HEK293 (cell line): ENCODE results near the gene KIF1A.

Experiments
- CTCF ChIA-PET: fragments of 350-600 bp; formaldehyde crosslinking; extraction: SDS; loops from one replicate; lab custom pipeline; 2021; ENCODE audit warnings: antibody characterized with exemption; lab: Yijun Ruan, JAX
- POLR2A ChIA-PET: fragments of 300-600 bp; formaldehyde crosslinking; extraction: SDS; loops from one replicate; lab custom pipeline; 2020; ENCODE audit warnings: antibody characterized with exemption, inconsistent platforms; lab: Yijun Ruan, JAX
- H3K27ac ChIP-seq: fragments of 200-500 bp; sonication (Bioruptor generic); 2 replicates; pipeline ENCODE4 v1.5.1; 2014; ENCODE audit warnings: low read depth, low read length, control low read depth, inconsistent platforms; ENCODE audit errors: extremely low read depth
- H3K36me3 ChIP-seq, 2 experiments: fragments of 200-500 bp in 1 of 2; sonication (Bioruptor generic) in 1 of 2; 1 replicate in 1 of 2; 2 replicates in 1 of 2; pipeline ENCODE4 v1.5.1; 2014 to 2017; ENCODE audit warnings: inconsistent platforms in 2 of 2, low read length in 2 of 2; ENCODE audit not compliant: control insufficient read depth in 2 of 2, insufficient read depth in 1 of 2
- H3K4me1 ChIP-seq: fragments of 200-500 bp; sonication (Bioruptor generic); 2 replicates; pipeline ENCODE4 v1.5.1; 2014; ENCODE audit warnings: mild to moderate bottlenecking, low read length, inconsistent platforms; ENCODE audit not compliant: control insufficient read depth, insufficient read depth
- H3K4me3 ChIP-seq: 2 replicates; pipeline ENCODE4 v1.5.1; 2011; ENCODE audit warnings: low read depth, mild to moderate bottlenecking, control low read depth, low read length, moderate library complexity
- H3K9me3 ChIP-seq: fragments of 200-500 bp; sonication (Bioruptor generic); 2 replicates; pipeline ENCODE4 v1.5.1; 2014; ENCODE audit warnings: low read depth, low read length, inconsistent platforms; ENCODE audit not compliant: control insufficient read depth, insufficient read depth
- BCL11A ChIP-seq: fragments of 450-650 bp; formaldehyde crosslinking; IDR thresholded peaks from 2 replicates; pipeline ENCODE4 v1.5.1; 2016; ENCODE audit warnings: low read depth, missing biosample characterization, missing genetic modification characterization
- GLI2 ChIP-seq: fragments of 450-650 bp; formaldehyde crosslinking; IDR thresholded peaks from 2 replicates; pipeline ENCODE4; 2017; ENCODE audit warnings: missing biosample characterization, missing genetic modification characterization, low read depth, borderline replicate concordance
- GLI4 ChIP-seq: fragments of 450-650 bp; formaldehyde crosslinking; IDR thresholded peaks from 2 replicates; pipeline ENCODE4 v1.5.1; 2016; ENCODE audit warnings: missing biosample characterization, missing genetic modification characterization
- KLF9 ChIP-seq: fragments of 450-650 bp; formaldehyde crosslinking; IDR thresholded peaks from 2 replicates; pipeline ENCODE4 v1.5.1; 2016; ENCODE audit warnings: missing biosample characterization, missing genetic modification characterization, low read depth
- MEIS1 ChIP-seq: sonication (generic); formaldehyde crosslinking; IDR thresholded peaks from 2 replicates; pipeline ENCODE4 v1.8.1; 2022; ENCODE audit warnings: missing genetic modification reagents, mild to moderate bottlenecking, borderline replicate concordance
- MZF1 ChIP-seq: fragments of 450-650 bp; formaldehyde crosslinking; IDR thresholded peaks from 2 replicates; pipeline ENCODE4 v1.5.1; 2017; ENCODE audit warnings: missing biosample characterization, missing genetic modification characterization, borderline replicate concordance
- WT1 ChIP-seq: fragments of 450-650 bp; formaldehyde crosslinking; IDR thresholded peaks from 2 replicates; pipeline ENCODE4 v1.5.1; 2016; ENCODE audit warnings: missing biosample characterization, missing genetic modification characterization
- YY2 ChIP-seq: fragments of 450-650 bp; formaldehyde crosslinking; IDR thresholded peaks from 2 replicates; pipeline ENCODE4 v1.5.1; 2016; ENCODE audit warnings: missing biosample characterization, missing genetic modification characterization
- ZBTB44 ChIP-seq: fragments of 450-650 bp; IDR thresholded peaks from 2 replicates; pipeline ENCODE4 v1.5.1; 2018; ENCODE audit warnings: missing biosample characterization, mild to moderate bottlenecking, missing genetic modification characterization
- ZBTB48 ChIP-seq: fragments of 450-650 bp; formaldehyde crosslinking; IDR thresholded peaks from 2 replicates; pipeline ENCODE4 v1.5.1; 2016; ENCODE audit warnings: missing biosample characterization, missing genetic modification characterization
- ZNF114 ChIP-seq: fragments of 450-650 bp; formaldehyde crosslinking; IDR thresholded peaks from 2 replicates; pipeline ENCODE4 v1.5.0; 2017; ENCODE audit warnings: missing biosample characterization, missing genetic modification characterization
- ZNF169 ChIP-seq: fragments of 450-650 bp; formaldehyde crosslinking; IDR thresholded peaks from 2 replicates; pipeline ENCODE4 v1.5.1; 2016; ENCODE audit warnings: missing biosample characterization, missing genetic modification characterization
- ZNF202 ChIP-seq: fragments of 450-650 bp; formaldehyde crosslinking; IDR thresholded peaks from 2 replicates; pipeline ENCODE4 v1.5.1; 2016; ENCODE audit warnings: missing biosample characterization, missing genetic modification characterization, borderline replicate concordance
- ZNF302 ChIP-seq: fragments of 450-650 bp; formaldehyde crosslinking; IDR thresholded peaks from 2 replicates; pipeline ENCODE4 v1.5.1; 2016; ENCODE audit warnings: missing biosample characterization, missing genetic modification characterization, low read depth
- ZNF362 ChIP-seq: fragments of 450-650 bp; formaldehyde crosslinking; IDR thresholded peaks from 2 replicates; pipeline ENCODE4 v1.5.1; 2016; ENCODE audit warnings: missing biosample characterization, missing genetic modification characterization
- ZNF433 ChIP-seq: fragments of 450-650 bp; formaldehyde crosslinking; IDR thresholded peaks from 2 replicates; pipeline ENCODE4 v1.5.1; 2016; ENCODE audit warnings: missing biosample characterization, missing genetic modification characterization, low read depth
- ZNF48 ChIP-seq: fragments of 450-650 bp; formaldehyde crosslinking; IDR thresholded peaks from 2 replicates; pipeline ENCODE4 v1.5.1; 2016; ENCODE audit warnings: missing biosample characterization, missing genetic modification characterization
- ZNF488 ChIP-seq: fragments of 450-650 bp; formaldehyde crosslinking; IDR thresholded peaks from 2 replicates; pipeline ENCODE4 v1.5.1; 2016; ENCODE audit warnings: missing biosample characterization, missing genetic modification characterization
- ZNF513 ChIP-seq: fragments of 450-650 bp; IDR thresholded peaks from 2 replicates; pipeline ENCODE4 v1.5.1; 2018; ENCODE audit warnings: missing biosample characterization, missing genetic modification characterization
- ZNF560 ChIP-seq: fragments of 450-650 bp; formaldehyde crosslinking; IDR thresholded peaks from 2 replicates; pipeline ENCODE4 v1.5.1; 2017; ENCODE audit warnings: missing biosample characterization, missing genetic modification characterization, borderline replicate concordance
- ZNF561 ChIP-seq: fragments of 450-650 bp; IDR thresholded peaks from 2 replicates; pipeline ENCODE4 v1.5.1; 2018; ENCODE audit warnings: missing biosample characterization, missing genetic modification characterization, borderline replicate concordance
- ZSCAN16 ChIP-seq: fragments of 450-650 bp; formaldehyde crosslinking; IDR thresholded peaks from 2 replicates; pipeline ENCODE4 v1.5.1; 2016; ENCODE audit warnings: missing biosample characterization, missing genetic modification characterization

The KIF1A gene

GRCh38 chr2:240825476-240825875 is 5.5 kb upstream of the KIF1A start (continued):
- TF ChIP-seq GLI4 (no peak), ZNF433 (tag by site-specific recombination) (no peak)
- TF ChIP-seq, all 188 proteins: peak for 0

GRCh38 chr2:240823449-240824336 is 3.7 kb upstream of the KIF1A start:
- no peak overlapping the region for H3K4me3 ChIP-seq
- H3K36me3 ChIP-seq, result no peaks in the 10 kb centered on the region
- CTCF ChIA-PET, result interaction anchor here (0.5 to 0.6 kb wide), 2 partner anchors 74 to 91 kb away, joined by 3 read pairs; no protein-coding TSS in a partner anchor
- no peaks in the 10 kb centered on the region for H3K9me3 ChIP-seq
- peaks cover 5% of the 10 kb centered on the region; the same call in 1 of the 2 replicates for H3K4me1 ChIP-seq
- TF ChIP-seq MEIS1 (CRISPR knock-in tag) (no peak), ZNF169 (tag by site-specific recombination) (no peak), WT1 (tag by site-specific recombination) (no peak), KLF9 (tag by site-specific recombination) (no peak), ZNF513 (tag by site-specific recombination) (no peak), ZSCAN16 (tag by site-specific recombination) (no peak), GLI2 (tag by site-specific recombination) (no peak), ZBTB44 (no peak), ZNF302 (tag by site-specific recombination) (no peak), ZNF48 (tag by site-specific recombination) (no peak), ZNF488 (no peak), ZNF561 (no peak), ZNF202 (tag by site-specific recombination) (no peak), MZF1 (tag by site-specific recombination) (no peak), ZBTB48 (tag by site-specific recombination) (no peak), YY2 (tag by site-specific recombination) (no peak), ZNF560 (tag by site-specific recombination) (no peak), ZNF362 (no peak), ZNF114 (tag by site-specific recombination) (no peak), BCL11A (tag by site-specific recombination) (no peak)
- POLR2A ChIA-PET, result interaction anchor here (0.6 kb wide), 1 partner anchor 41 kb away, joined by 8 read pairs; no protein-coding TSS in a partner anchor
- no peak overlapping the region for H3K27ac ChIP-seq
